LNCAP (cell line): ENCODE measurements around the gene PLOD1.

Source experiments
- CTCF ChIP-seq: fragments of 450-650 bp; IDR thresholded peaks from 2 replicates; pipeline ENCODE4 v1.5.1; 2017; ENCODE audit warnings: mild to moderate bottlenecking

Gene PLOD1

DNA sequence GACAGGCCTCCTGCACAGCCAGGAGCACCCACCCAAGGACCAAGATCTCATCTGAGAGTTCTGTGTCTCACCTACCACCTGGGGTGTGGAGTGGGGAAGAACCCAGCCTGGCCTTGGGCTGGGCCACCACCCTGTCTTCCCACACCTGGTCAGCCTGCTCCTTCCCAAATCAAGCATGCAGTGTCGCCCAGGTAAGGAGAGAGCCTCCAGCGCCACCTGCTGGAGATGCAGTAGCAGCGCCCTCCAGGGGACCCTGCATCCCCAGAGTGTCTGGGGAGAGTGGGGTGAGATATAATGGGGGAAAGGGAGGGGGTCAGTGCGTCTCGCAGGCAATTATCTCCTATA is 40.6 kb upstream of the PLOD1 start:
- TF ChIP-seq CTCF: peak; percentile 95

- TF ChIP-seq CTCF: no peak
Observed at GRCh38 chr1:11898086-11898785, 36.3 kb upstream of the PLOD1 start.

- no peak for TF ChIP-seq CTCF
Observed at GRCh38 chr1:11898831-11899467, 35.6 kb upstream of the PLOD1 start.

GRCh38 chr1:11903210-11903609 is 31.3 kb upstream of the PLOD1 start:
- TF ChIP-seq CTCF: no peak

GRCh38 chr1:11904978-11905377 is 29.5 kb upstream of the PLOD1 start:
- TF ChIP-seq CTCF: no peak

GRCh38 chr1:11906870-11907269 is 27.6 kb upstream of the PLOD1 start:
- no peak for TF ChIP-seq CTCF

- peak; percentile 96 for TF ChIP-seq CTCF
Observed at GRCh38 chr1:11907275-11908094, 27.0 kb upstream of the PLOD1 start.
